Lower leg skin (tissue), 4 donors: Measurements from ENCODE around the gene GRIA2. TPM values are rescaled to one million over a fixed set of nuclear protein-coding genes. Genes with fewer than 3 reads are reported as not detected.

ENCODE experiments used
- DNase-seq, 2 donors: peaks; one replicate each; pipeline ENCODE4 v3.0.0-alpha.2; 2019; ENCODE audit warnings: low spot score in 2 of 2
- H3K4me3 ChIP-seq: fragments of 200-600 bp; sonication (generic); 2 replicates; pipeline ENCODE4 v1.5.1; 2017; ENCODE audit warnings: mild to moderate bottlenecking, low read depth; ENCODE audit not compliant: poor library complexity, severe bottlenecking
- POLR2A ChIP-seq, 2 donors: fragments of 450-650 bp; IDR thresholded peaks; one replicate each; pipeline ENCODE4 v1.6.1; 2016 to 2017; ENCODE audit warnings: antibody characterized with exemption in 2 of 2, mild to moderate bottlenecking in 1 of 2, moderate library complexity in 1 of 2
- WGBS, 2 donors: methylation state at CpG; one replicate each; pipeline ENCODE4 v1.1.5; 2018; 5-methylcytosine and 5-hydroxymethylcytosine counted together
- intact Hi-C: fragments of 100-400 bp; cut with DNase I; formaldehyde crosslinking; loops from one replicate; pipeline ENCODE4 v1.15.0; 2023; ENCODE audit warnings: low total_unique reads
- total RNA-seq, 4 donors: library from RNA; depleted of rRNA; stranded (reverse); fragments of >200 nt; gene quantifications; one replicate each; pipeline ENCODE4 v1.1.0, GENCODE V29; 2016
- TF ChIP-seq, protein P1 (sequence below), 3 donors: fragments of 450-650 bp; IDR thresholded peaks; one replicate each; pipeline ENCODE4 v1.5.1; 2016; ENCODE audit warnings: antibody characterized with exemption in 3 of 3, mild to moderate bottlenecking in 3 of 3, moderate library complexity in 2 of 3

Gene GRIA2
- total RNA-seq, 4 donors from 2014 or later, result 0.30 to 3.9 (median 2.5) TPM

DNA sequence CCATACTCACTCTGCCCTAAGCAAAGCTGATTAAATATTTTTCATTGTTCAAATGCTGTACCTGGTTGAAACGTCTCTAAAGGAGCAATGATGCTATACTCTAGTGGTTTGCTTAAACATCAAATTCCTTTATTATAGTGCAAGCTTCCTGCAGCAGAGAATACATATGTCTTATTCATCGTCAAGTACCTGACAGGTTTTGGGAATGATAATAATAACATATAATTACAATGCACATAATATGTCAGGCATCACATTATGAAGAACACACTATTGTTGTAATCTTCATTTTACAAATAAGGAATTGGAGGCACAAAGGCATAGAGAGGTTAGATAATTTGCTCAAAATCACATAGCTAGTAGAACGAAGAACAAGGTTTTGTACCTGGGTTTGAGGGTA lies 151.6 kb downstream of the GRIA2 start:
- intact Hi-C loops, result no loop called here
- no peak for DNase-seq
- no peak overlapping the region for H3K4me3 ChIP-seq
- WGBS, 2 donors, result 77 to 78% methylated on average over 3 of the region's 3 CpGs
- TF ChIP-seq, protein P1, sequence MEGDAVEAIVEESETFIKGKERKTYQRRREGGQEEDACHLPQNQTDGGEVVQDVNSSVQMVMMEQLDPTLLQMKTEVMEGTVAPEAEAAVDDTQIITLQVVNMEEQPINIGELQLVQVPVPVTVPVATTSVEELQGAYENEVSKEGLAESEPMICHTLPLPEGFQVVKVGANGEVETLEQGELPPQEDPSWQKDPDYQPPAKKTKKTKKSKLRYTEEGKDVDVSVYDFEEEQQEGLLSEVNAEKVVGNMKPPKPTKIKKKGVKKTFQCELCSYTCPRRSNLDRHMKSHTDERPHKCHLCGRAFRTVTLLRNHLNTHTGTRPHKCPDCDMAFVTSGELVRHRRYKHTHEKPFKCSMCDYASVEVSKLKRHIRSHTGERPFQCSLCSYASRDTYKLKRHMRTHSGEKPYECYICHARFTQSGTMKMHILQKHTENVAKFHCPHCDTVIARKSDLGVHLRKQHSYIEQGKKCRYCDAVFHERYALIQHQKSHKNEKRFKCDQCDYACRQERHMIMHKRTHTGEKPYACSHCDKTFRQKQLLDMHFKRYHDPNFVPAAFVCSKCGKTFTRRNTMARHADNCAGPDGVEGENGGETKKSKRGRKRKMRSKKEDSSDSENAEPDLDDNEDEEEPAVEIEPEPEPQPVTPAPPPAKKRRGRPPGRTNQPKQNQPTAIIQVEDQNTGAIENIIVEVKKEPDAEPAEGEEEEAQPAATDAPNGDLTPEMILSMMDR (IDR thresholded peaks at IDR 0.05), result no peak
- TF ChIP-seq POLR2A (IDR thresholded peaks at IDR 0.05), result no peak

- 88 to 90% methylated on average over 3 of the region's 3 CpGs for WGBS, 2 donors
- H3K4me3 ChIP-seq, result no peak overlapping the region
- intact Hi-C loops, result no loop called here
- TF ChIP-seq POLR2A (IDR thresholded peaks at IDR 0.05), result no peak
- TF ChIP-seq, protein P1 (IDR thresholded peaks at IDR 0.05), result no peak
- DNase-seq, result no peak
These were observed 152.0 kb downstream of the GRIA2 start for GRCh38 chr4:157372567-157372966.

- intact Hi-C loops, result no loop called here
- no peak overlapping the region for H3K4me3 ChIP-seq
- 50 to 59% methylated on average over 3 of the region's 3 CpGs for WGBS, 2 donors
- DNase-seq, result no peak
- TF ChIP-seq, protein P1 (IDR thresholded peaks at IDR 0.05), result no peak
- TF ChIP-seq POLR2A (IDR thresholded peaks at IDR 0.05), result no peak
These were observed 169.2 kb downstream of the GRIA2 start for GRCh38 chr4:157389741-157390140.

DNA sequence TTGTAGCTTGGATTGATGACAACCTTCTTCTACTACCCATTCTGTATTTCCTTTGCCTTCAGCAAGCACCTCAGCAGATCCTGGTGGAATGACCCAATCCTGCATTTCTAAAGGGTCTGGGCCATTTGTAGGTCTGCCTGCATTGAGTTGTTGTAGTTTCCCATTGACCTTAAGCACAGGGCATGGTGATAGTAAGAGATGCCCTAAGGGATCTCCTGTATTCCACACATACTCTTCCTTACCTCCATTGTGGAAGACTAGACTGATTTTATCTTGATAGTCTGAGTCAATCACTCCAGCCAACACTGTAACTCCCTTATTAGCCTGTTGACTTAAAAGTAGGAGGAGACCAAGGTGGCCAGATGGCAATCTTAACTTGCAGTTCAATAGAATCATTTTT lies 184.5 kb downstream of the GRIA2 start:
- no peak for TF ChIP-seq POLR2A (IDR thresholded peaks at IDR 0.05)
- TF ChIP-seq, protein P1 (IDR thresholded peaks at IDR 0.05), result no peak
- H3K4me3 ChIP-seq, result no peak overlapping the region
- no peak for DNase-seq
- intact Hi-C loops, result no loop called here

Other genes starting within 250 kb of the GRIA2 start
- 10 to 100 TPM; 18.9 to 24.4 (median 21.0) TPM for gene PDGFC, start 248.9 kb upstream of the GRIA2 start, total RNA-seq
- 1 to 10 TPM; 1.3 to 2.2 (median 1.9) TPM for gene GLRB, start 144.6 kb upstream of the GRIA2 start, total RNA-seq